Activated T-helper 17 cell treated with anti-CD3 and anti-CD28 coated beads, Interleukin-2, amount 50 U/mL, for 72 hours (primary cell): ENCODE data around the gene CFL2. TPM values are rescaled to one million over a fixed set of nuclear protein-coding genes. Genes with fewer than 3 reads are reported as not detected.

Source experiments
- ATAC-seq: fragments of 150-1000 bp; cut with Tn5 transposase; replicated peaks from 2 replicates; pipeline ENCODE4 v1.10.0; 2021; ENCODE audit warnings: mild to moderate bottlenecking, moderate library complexity
- H3K27ac Mint-ChIP-seq: one replicate; pipeline ENCODE4 v1.8.0; 2022; ENCODE audit warnings: mixed read lengths
- H3K27me3 Mint-ChIP-seq: one replicate; pipeline ENCODE4 v1.8.0; 2022; ENCODE audit warnings: mixed read lengths
- H3K36me3 Mint-ChIP-seq: one replicate; pipeline ENCODE4 v1.8.0; 2022; ENCODE audit warnings: low read depth, mild to moderate bottlenecking, mixed read lengths
- H3K4me1 Mint-ChIP-seq: one replicate; pipeline ENCODE4 v1.8.0; 2022; ENCODE audit warnings: mixed read lengths
- H3K4me3 Mint-ChIP-seq: one replicate; pipeline ENCODE4 v1.8.0; 2022; ENCODE audit warnings: mild to moderate bottlenecking, mixed read lengths
- H3K9me3 Mint-ChIP-seq: one replicate; pipeline ENCODE4 v1.8.0; 2022; ENCODE audit warnings: mixed read lengths
- total RNA-seq, 2 donors: library from RNA; stranded (reverse); gene quantifications; one replicate each; pipeline ENCODE4 v1.2.3, GENCODE V29; 2022

The CFL2 gene
- total RNA-seq, 2 donors from 2014 or later = 6.6 to 9.2 TPM

DNA sequence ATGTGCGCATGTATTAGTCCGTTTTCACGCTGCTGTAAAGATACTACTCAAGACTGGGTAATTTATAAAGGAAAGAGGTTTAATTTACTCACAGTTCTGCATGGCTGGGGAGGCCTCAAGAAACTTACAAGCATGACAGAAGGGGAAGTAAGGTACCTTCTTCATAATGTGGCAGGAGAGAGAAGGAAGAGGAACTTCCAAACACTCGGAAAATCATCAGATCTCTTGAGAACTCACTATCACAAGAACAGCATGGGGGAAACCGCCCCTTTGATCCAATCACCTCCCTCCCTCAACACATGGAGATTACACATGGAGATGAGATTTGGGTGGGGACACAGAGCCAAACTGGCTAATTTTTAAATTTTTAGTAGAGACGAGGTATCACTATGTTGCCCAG lies 42.7 kb downstream of the CFL2 start:
- ATAC-seq = no peak
- Mint-ChIP-seq H3K27me3 (no peaks in the 10 kb centered on the region), H3K27ac (no peak overlapping the region), H3K4me1 (no peaks in the 10 kb centered on the region), H3K9me3 (no peaks in the 10 kb centered on the region), H3K36me3 (no peaks in the 10 kb centered on the region), H3K4me3 (no peak overlapping the region)

DNA sequence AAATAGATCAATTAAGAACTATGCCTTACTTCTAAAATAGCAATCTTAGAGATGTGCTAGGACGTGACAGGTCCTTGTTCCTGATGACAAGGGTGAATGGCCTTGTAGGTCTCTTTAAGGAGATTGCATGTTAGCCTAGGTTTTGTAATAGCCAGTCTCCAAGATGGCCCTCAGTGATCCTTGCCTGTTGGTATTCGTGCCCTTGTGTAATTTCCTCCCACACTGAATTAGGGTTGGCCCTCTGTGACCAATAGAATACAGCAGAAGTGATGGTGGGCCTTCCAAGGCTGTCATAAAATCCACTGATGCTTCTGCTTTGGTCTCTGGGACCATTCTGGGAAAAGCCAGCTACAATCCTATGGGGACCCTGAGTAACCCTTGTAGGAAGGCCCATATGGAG lies 46.3 kb downstream of the CFL2 start:
- peaks cover 6% of the 10 kb centered on the region for H3K4me1 Mint-ChIP-seq

DNA sequence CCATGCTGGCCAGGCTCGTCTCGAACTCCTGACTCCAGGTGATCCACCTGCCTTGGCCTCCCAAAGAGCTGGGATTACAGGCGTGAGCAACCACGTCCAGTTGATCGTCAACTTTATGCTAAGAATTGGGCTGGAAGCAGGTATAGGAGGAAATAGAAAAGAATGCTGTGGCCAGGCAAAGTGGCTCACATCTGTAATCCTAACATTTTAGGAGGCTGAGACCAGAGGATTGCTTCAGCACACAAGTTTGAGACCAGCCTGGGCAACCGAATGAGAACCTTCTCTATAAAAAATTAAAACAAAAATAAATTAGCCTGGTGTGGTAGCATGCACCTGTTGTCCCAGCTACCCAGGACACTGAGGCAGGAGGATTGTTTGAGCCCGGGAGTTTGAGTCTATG lies 47.4 kb downstream of the CFL2 start:
- no peaks in the 10 kb centered on the region for H3K9me3 Mint-ChIP-seq
- no peaks in the 10 kb centered on the region for H3K27me3 Mint-ChIP-seq
- no peak for ATAC-seq
- no peak overlapping the region for H3K27ac Mint-ChIP-seq
- H3K4me3 Mint-ChIP-seq = no peak overlapping the region
- H3K36me3 Mint-ChIP-seq = no peaks in the 10 kb centered on the region
- H3K4me1 Mint-ChIP-seq = peaks cover 6% of the 10 kb centered on the region

More for the DNA sequence above, 46.3 kb downstream of the CFL2 start:
- H3K27ac Mint-ChIP-seq = no peak overlapping the region
- no peaks in the 10 kb centered on the region for H3K27me3 Mint-ChIP-seq
- ATAC-seq = no peak
- H3K36me3 Mint-ChIP-seq = no peaks in the 10 kb centered on the region
- no peaks in the 10 kb centered on the region for H3K9me3 Mint-ChIP-seq
- H3K4me3 Mint-ChIP-seq = no peak overlapping the region

GRCh38 chr14:34665785-34666435 lies 48.5 kb downstream of the CFL2 start:
- Mint-ChIP-seq H3K9me3 (no peaks in the 10 kb centered on the region), H3K27ac (peak overlapping the region; percentile 93), H3K4me3 (peak overlapping the region; percentile 79), H3K27me3 (no peaks in the 10 kb centered on the region), H3K36me3 (no peaks in the 10 kb centered on the region), H3K4me1 (peaks cover 6% of the 10 kb centered on the region)
- peak; percentile 72 for ATAC-seq

DNA sequence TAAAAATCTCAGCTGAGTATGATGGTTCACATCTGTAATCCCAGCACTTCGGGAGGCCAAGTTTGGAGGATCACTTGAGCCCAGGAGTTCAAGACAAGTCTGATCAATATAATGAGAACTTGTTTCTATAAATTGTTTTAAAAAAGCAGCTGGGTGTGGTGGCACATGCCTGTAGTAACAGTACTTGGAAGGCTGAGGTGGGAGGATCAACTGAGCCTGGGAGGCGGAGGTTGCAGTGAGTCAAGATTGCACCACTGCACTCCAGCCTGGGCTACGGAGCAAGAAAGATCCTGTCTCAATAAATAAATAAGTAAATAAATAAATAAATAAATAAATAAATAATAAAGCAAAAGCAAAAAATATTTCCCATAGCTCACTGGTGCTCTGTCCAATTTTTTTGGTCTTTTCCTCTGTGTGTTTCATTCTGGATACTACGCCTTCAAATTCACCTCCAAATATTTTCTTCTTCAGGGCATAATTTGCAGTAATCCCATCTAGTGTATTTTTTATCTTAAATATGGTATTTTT lies 51.8 kb downstream of the CFL2 start:
- H3K36me3 Mint-ChIP-seq = no peaks in the 10 kb centered on the region
- H3K27ac Mint-ChIP-seq = no peak overlapping the region
- H3K4me1 Mint-ChIP-seq = peaks cover 6% of the 10 kb centered on the region
- no peak overlapping the region for H3K4me3 Mint-ChIP-seq
- no peaks in the 10 kb centered on the region for H3K9me3 Mint-ChIP-seq
- ATAC-seq = no peak
- H3K27me3 Mint-ChIP-seq = no peaks in the 10 kb centered on the region

DNA sequence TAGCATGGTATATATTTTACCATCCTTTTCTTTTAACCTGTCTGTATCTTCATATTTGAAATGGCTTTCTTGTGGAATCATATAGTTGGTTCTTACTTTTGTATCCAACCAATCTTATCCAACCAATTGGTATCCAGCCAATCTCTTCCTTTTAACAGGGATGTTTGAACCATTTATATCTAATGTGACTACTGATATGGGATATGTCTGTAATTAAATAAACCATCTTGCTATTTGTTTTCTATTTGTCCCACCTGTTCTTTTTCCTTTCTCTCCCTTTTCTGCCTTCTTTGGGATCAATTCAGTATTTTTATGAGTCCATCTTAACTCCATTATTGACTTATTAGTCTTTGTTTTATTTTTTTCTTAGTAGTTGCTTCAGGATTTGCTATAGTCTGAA lies 53.6 kb downstream of the CFL2 start:
- H3K4me3 Mint-ChIP-seq = no peak overlapping the region
- H3K4me1 Mint-ChIP-seq = no peaks in the 10 kb centered on the region
- no peak overlapping the region for H3K27ac Mint-ChIP-seq
- no peaks in the 10 kb centered on the region for H3K27me3 Mint-ChIP-seq
- no peaks in the 10 kb centered on the region for H3K9me3 Mint-ChIP-seq
- H3K36me3 Mint-ChIP-seq = no peaks in the 10 kb centered on the region
- ATAC-seq = no peak

Other genes with a start within 250 kb of the CFL2 start
- gene EAPP, start 174.9 kb downstream of the CFL2 start, total RNA-seq = 10 to 100 TPM; 33.6 to 46.9 TPM
- 10 to 100 TPM; 75.4 to 88.8 TPM for gene SNX6, start 84.4 kb downstream of the CFL2 start, total RNA-seq
- gene BAZ1A, start 160.8 kb upstream of the CFL2 start, total RNA-seq = 10 to 100 TPM; 53.3 to 57.0 TPM